NCI-H82 (cell line): Measurements from ENCODE around the gene AOPEP.
"Not testable (repeated sequence)": the region's sequence is repeated elsewhere in the genome, so short reads cannot be mapped to it uniquely, and the experiment has no call there.

Experiments used
- DNase-seq: peaks from one replicate; lab custom pipeline; 2025; lab: John Stamatoyannopoulos, UW

AOPEP gene

GRCh38 chr9:94869415-94869843 is 142.9 kb downstream of the AOPEP start:
- no peak for DNase-seq

GRCh38 chr9:94870465-94870792 is 143.9 kb downstream of the AOPEP start:
- DNase-seq = no peak

GRCh38 chr9:94870793-94871558 is 144.5 kb downstream of the AOPEP start:
- DNase-seq = no peak

- DNase-seq = peak; percentile 6
Observed at GRCh38 chr9:94872083-94872833, 145.8 kb downstream of the AOPEP start.

GRCh38 chr9:94872891-94873511 is 146.5 kb downstream of the AOPEP start:
- DNase-seq = peak; percentile 34

- DNase-seq = no peak
Observed at GRCh38 chr9:94874316-94874715, 147.8 kb downstream of the AOPEP start.

GRCh38 chr9:94875300-94876020 is 149.0 kb downstream of the AOPEP start:
- no peak for DNase-seq

- not testable (repeated sequence) for DNase-seq
Observed at GRCh38 chr9:94878804-94879203, 152.3 kb downstream of the AOPEP start.

- DNase-seq = no peak
Observed at GRCh38 chr9:94879230-94879629, 152.7 kb downstream of the AOPEP start.

- DNase-seq = no peak
Observed at GRCh38 chr9:94881023-94881422, 154.5 kb downstream of the AOPEP start.

- no peak for DNase-seq
Observed at GRCh38 chr9:94881454-94881853, 155.0 kb downstream of the AOPEP start.

GRCh38 chr9:94881940-94882339 is 155.4 kb downstream of the AOPEP start:
- DNase-seq = no peak

GRCh38 chr9:94882966-94883641 is 156.6 kb downstream of the AOPEP start:
- DNase-seq = no peak

- no peak for DNase-seq
Observed at GRCh38 chr9:94885854-94886447, 159.5 kb downstream of the AOPEP start.

GRCh38 chr9:94887721-94888120 is 161.2 kb downstream of the AOPEP start:
- no peak for DNase-seq

GRCh38 chr9:94888775-94889174 is 162.3 kb downstream of the AOPEP start:
- DNase-seq = no peak

GRCh38 chr9:94889628-94890027 is 163.1 kb downstream of the AOPEP start:
- no peak for DNase-seq

- DNase-seq = no peak
Observed at GRCh38 chr9:94891183-94891582, 164.7 kb downstream of the AOPEP start.

GRCh38 chr9:94892675-94893074 is 166.2 kb downstream of the AOPEP start:
- DNase-seq = no peak

GRCh38 chr9:94894094-94894699 is 167.7 kb downstream of the AOPEP start:
- no peak for DNase-seq

- no peak for DNase-seq
Observed at GRCh38 chr9:94895668-94896067, 169.2 kb downstream of the AOPEP start.
